Measurements from ENCODE around the gene GPR176.

DNA sequence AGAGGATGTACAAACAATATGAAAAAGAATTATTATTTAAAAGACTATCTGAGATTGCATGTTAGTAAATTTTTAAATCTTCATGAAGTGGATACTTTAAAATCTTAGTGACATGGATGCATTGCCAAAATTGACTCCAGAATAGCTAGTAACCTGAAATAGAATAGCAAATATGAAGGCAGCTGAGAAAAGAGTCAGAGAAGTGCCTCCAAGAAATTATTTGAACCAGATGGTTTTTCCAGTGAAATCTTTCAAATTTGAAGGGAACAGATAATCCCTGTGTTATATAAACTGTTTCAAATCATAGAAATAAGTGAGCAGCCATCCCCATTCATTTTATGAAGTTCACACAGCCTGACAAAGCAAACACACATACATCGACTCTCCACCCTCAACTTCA, 167.1 kb downstream of the GPR176 start:
- TF ChIP-seq, protein P1, sequence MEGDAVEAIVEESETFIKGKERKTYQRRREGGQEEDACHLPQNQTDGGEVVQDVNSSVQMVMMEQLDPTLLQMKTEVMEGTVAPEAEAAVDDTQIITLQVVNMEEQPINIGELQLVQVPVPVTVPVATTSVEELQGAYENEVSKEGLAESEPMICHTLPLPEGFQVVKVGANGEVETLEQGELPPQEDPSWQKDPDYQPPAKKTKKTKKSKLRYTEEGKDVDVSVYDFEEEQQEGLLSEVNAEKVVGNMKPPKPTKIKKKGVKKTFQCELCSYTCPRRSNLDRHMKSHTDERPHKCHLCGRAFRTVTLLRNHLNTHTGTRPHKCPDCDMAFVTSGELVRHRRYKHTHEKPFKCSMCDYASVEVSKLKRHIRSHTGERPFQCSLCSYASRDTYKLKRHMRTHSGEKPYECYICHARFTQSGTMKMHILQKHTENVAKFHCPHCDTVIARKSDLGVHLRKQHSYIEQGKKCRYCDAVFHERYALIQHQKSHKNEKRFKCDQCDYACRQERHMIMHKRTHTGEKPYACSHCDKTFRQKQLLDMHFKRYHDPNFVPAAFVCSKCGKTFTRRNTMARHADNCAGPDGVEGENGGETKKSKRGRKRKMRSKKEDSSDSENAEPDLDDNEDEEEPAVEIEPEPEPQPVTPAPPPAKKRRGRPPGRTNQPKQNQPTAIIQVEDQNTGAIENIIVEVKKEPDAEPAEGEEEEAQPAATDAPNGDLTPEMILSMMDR (IDR thresholded peaks at IDR 0.05), result no peak
- TF ChIP-seq POLR2AphosphoS5 (IDR thresholded peaks at IDR 0.05) (no peak), EP300 (IDR thresholded peaks at IDR 0.05) (no peak)
